NCI-H510A (cell line): ENCODE measurements around the gene RNF220.
"Not testable (repeated sequence)": the region's sequence is repeated elsewhere in the genome, so short reads cannot be mapped to it uniquely, and the experiment has no call there.

ENCODE experiments used
- DNase-seq: peaks from one replicate; lab custom pipeline; 2025; lab: John Stamatoyannopoulos, UW

Gene RNF220

DNA sequence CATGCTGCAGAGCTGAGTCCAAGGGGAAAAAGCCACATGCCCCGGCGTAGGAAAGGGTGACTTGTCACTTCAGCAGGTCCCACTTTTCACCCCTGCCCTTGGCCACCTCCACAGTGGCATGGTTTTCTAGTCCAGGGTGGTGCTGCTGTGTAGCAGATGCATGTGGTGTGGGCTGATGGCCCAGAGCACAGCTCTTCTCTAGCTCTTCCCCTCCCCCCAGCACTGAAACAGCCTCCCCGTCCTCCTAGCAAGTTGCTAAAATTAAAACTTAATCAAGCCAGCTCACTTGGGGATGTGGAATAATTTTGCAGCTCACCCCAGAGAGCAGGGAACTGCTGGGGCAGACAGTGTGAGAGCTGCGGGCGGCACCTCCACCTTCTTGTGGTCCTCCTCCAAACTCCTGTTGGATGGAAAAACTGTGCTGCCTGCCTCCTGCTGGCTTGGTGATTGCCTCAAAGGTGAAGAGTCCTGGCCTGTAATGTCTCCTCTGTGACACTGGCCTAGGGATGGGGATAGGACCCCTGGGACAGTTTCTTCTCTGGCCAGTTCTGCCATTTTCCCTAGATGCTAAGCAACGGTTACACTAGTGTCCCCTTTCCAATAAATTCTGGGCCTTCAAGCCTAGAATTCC lies 91.6 kb downstream of the RNF220 start:
- DNase-seq = no peak

DNA sequence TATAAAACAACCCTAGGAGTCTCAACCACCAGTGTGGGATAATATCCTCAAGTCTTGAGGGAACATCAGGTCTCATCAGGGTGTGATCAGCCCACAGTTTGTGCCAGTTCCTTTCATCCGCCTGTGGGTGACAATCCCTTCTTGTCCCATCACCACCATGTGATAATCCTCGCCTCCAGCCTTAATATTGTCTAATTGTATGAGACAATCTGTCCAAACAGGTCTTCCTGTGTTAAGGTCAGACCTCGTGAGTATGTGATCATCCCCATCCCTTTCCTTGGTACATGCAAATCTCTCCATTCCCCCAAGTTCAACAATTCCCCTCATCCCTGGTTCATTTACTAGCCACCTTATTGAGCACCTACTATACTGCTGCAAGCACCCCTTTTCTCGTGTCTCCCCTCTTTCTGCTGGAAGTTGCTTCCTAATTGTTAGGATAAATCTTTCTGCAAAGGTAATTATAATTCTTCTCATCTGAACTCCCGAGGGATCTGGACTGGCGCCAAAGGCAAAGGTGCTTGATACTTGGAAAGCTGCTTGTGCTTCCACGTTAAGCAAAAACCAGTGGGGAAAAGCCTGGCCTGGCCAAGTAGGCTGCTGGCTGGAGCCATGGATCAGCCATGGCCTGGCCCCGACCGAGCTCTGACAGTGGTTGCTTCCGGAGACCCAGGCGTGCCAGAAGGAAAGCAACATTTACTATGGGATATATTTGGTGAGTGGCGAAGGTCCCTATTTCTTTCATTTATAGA lies 92.5 kb downstream of the RNF220 start:
- no peak for DNase-seq

GRCh38 chr1:44499306-44499705 lies 94.3 kb downstream of the RNF220 start:
- DNase-seq = no peak

DNA sequence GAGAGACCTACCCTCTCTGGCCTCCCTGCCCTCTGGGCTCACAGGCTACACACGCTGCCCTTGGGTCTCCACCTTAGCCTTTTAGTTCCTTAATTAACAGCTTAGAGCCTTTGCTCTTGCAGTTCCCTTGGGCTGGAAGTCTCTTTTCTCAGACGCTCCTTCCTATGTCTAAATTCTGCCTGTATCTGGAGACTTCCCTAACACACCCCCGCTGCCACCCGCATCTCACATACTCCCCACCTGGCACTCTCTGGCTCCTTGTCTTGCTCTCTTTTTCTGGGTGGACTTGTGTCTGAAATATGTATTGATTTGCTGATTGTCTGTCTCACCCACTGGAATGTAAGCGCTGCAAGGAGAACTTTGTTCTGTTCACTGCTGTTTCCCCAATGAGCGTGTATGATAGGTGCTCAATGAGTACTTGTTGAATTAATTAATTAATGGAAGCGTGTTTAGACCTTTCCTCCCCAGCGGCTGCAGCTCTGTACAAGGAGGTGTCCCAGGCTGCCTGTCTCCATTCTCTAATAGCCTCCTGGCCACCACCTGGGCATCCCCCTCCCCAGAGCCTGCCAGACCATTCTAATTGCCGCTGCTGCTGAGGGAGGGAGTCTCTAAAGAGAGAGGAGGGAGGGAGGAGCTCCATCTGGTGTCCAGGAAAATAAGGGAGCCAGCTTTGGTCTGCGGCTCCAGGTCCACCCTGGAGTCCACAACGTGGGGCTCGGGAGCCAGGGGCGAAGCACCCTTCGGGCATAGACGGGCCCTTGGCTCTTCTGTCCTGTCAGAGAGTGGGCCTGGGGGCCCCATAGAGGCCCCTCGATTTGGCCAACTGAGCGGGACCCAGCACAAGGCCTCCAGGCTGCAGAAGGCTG lies 95.4 kb downstream of the RNF220 start:
- no peak for DNase-seq

DNA sequence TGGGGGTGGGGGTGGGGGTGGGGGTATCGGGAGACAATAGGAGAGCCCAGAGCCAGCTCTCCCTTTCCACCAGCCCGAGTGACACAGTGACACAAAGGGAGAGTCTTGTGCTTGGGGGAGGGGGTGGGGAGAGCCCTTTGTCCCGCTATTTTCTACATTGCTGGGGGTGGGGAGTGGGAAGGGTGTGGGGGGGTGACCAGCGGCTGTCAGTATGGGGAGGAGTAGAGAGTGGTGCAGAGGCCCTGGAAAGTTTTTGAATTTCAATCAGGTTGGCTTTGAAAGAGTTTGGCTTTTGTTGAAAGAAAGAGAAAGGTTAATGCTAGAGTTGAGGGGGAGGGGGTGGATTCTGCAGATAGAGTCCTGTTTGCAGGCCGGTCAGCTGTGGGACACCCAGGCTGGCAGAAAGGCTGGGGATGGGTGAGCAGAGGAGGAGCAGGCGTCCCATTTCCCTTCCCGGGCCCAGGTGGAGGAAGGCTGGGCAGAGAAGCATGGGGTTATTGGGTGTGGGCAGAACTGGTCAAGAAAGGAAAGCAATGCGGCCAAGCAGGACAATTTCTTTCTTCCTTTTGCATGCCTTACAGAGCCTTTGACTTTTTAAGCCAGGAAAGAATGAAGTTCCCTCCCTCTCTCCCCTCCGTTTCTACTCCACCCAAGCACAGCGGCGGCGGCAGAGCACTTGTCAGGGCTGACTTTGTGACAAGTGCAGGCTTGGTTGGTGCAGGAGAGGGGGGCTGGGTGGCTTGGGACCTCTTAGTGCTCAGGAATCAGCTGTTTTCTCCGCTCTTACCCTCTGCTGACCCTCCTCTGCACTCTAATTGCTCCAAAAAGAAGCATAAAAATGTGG lies 96.2 kb downstream of the RNF220 start:
- no peak for DNase-seq

DNA sequence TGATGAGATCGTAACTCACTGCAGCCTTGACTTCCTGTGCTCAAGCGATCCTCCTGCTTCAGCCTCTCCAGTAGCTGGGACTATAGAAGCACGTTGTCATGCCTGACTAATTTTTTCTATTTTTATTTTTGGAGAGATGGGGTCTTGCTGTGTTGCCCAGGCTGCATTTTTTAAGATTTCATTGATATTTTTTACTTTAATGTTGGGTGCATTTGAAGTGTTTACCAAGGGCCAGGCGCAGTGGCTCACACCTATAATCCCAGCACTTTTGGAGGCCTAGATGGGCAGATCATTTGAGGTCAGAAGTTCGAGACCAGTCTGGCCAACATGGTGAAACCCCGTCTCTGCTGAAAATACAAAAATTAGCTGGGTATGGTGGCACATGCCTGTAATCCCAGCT lies 97.8 kb downstream of the RNF220 start:
- DNase-seq = not testable (repeated sequence)

DNA sequence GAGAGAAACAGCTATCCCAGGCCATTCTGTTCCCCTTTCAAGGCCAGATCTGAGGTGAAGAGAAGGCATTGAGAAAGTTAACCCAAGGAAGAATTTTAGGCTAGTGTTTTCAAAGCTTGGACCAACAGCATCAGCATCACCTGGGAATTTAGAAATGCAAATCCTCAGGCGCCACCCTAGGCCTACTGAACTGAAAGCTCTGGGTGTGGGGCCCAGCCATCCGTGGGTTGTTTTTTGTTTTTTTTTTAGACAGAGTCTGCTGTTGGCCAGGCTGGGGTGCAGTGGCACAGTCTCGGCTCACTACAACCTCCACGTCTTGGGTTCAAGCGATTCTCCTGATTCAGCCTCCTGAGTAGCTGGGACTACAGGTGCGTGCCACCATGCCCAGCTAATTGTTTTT lies 98.6 kb downstream of the RNF220 start:
- no peak for DNase-seq

- DNase-seq = no peak
Observed at GRCh38 chr1:44505210-44505993, 100.3 kb downstream of the RNF220 start.

GRCh38 chr1:44507490-44508396 lies 102.7 kb downstream of the RNF220 start:
- no peak for DNase-seq

- DNase-seq = no peak
Observed at GRCh38 chr1:44508397-44508745, 103.3 kb downstream of the RNF220 start.

GRCh38 chr1:44511363-44511762 lies 106.3 kb downstream of the RNF220 start:
- DNase-seq = no peak

- DNase-seq = no peak
Observed at GRCh38 chr1:44511769-44512168, 106.7 kb downstream of the RNF220 start.

- no peak for DNase-seq
Observed at GRCh38 chr1:44512313-44512885, 107.3 kb downstream of the RNF220 start.

- no peak for DNase-seq
Observed at GRCh38 chr1:44513111-44513510, 108.1 kb downstream of the RNF220 start.

GRCh38 chr1:44514673-44515072 lies 109.6 kb downstream of the RNF220 start:
- no peak for DNase-seq

DNA sequence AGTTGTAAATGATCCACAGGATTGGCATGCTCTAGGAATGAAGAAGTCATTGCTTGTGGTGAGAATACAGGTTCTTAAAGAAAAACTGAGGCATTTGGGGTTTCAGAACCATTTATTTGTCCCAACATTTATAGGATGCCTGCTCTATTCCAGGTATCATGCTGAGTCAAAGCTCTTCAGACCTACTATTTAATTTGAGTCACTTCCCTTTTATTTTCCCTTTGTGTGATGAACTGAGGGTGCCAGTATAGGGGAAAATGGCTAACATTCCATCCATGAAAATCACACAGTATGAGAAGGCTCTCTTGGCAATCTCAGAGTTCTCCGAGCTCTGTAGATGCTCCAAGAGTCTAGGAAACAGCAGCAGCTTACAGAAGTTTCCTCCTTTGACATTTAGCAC lies 110.4 kb downstream of the RNF220 start:
- no peak for DNase-seq

GRCh38 chr1:44519035-44519676 lies 114.1 kb downstream of the RNF220 start:
- DNase-seq = no peak

- no peak for DNase-seq
Observed at GRCh38 chr1:44521378-44522080, 116.5 kb downstream of the RNF220 start.
